HTR-8/SVneo (cell line): ENCODE measurements around the gene TMED5.

Experiments used
- DNase-seq: peaks from one replicate; pipeline ENCODE4 v3.0.0; 2011; ENCODE audit warnings: low spot score, mixed read lengths; ENCODE audit not compliant: insufficient read length
- FAIRE-seq: peaks from 2 replicates; lab custom pipeline; 2011; peaks lifted over from hg19 to GRCh38; lab: Jason Lieb, UNC

Gene TMED5

GRCh38 chr1:93129507-93130099 is 50.6 kb downstream of the TMED5 start:
- FAIRE-seq = no peak

GRCh38 chr1:93124556-93125355 is 55.5 kb downstream of the TMED5 start:
- DNase-seq (no peak), FAIRE-seq (no peak)

More at GRCh38 chr1:93129507-93130099, 50.6 kb downstream of the TMED5 start:
- DNase-seq = no peak

DNA sequence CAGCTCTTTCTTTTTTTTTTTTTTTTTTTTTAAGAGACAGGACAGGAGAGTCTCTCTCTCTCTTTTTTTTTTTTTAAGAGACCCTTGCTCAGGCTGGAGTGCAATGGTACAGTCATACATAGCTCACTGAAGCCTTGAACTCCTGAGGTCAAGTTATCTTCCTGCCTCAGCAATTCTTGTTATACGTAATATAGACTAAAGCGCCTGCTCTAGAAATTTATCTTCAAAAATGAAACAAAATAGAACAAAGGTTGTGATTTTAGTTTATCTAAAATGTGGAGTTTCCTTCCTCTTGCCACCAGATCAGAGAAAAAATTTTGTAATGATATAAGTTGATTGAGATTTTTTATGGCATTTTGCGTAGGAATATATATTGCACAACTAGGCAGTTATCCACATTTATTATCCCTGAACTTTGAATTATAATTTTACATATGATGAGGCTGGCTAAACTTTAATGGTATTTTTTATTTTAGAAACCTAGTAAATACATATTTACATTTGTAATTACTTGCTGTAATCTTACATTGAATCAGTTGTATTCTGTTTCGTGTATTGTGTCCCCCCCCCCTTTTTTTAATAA is 56.9 kb downstream of the TMED5 start:
- FAIRE-seq (no peak), DNase-seq (no peak)

DNA sequence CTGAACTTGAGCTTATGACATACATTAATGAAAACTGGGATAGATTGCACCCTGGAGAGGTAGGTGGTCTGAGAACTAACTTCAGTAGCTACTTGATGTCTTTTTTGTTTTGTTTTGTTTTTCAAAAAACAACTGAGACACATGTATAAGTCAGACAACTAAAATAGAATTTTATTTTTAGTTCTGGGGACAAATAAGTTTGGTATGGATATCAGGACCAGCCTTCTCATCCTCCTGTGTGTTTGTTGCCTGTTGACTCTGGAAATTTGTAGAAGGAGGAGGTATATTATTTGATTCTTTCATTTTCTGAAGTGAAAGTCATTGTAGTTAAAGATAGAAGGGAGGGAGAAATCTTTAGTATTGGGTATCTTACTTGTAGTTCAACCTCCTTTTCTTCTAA is 59.6 kb downstream of the TMED5 start:
- FAIRE-seq = no peak

DNA sequence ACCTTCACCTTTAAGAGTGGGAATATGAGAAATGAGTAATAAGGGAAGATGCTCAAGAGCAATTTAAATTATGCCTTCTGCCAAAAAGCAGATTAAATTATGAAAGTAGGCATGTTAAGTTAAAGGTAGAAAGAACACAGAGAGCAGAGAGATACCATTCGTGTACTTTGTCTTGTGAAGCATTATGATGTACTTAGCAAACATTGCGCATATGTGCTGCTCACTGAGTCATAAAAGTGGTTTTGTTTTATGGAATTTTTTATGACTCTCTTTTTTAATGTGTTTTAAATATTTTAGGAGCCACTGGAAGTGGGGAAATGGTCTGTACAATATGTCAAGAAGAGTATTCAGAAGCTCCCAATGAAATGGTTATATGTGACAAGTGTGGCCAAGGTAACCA is 65.8 kb downstream of the TMED5 start:
- no peak for FAIRE-seq
- DNase-seq = no peak

More for the DNA sequence above, 59.6 kb downstream of the TMED5 start:
- DNase-seq = no peak

- no peak for FAIRE-seq
- DNase-seq = no peak
Measured at GRCh38 chr1:93113127-93113526, 67.1 kb downstream of the TMED5 start.

DNA sequence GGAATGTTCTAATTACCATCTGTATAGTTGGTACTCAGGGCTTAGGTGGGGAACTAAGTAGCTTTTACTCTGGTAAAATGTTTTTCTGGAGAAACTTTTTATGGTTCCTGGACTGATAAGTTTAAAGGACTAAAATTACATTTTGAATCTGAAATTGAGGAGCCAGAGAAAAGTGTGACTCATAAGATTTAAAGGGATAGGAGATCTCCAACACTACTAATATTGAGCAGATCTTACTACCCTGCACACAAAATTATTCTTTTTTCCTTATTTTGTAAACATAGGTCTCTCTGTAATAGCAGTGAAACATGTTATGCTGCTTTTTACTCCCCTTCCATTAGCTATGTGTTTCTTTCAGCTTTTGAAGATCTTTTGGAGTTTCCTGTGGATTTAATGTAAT is 68.7 kb downstream of the TMED5 start:
- DNase-seq (no peak), FAIRE-seq (no peak)

DNA sequence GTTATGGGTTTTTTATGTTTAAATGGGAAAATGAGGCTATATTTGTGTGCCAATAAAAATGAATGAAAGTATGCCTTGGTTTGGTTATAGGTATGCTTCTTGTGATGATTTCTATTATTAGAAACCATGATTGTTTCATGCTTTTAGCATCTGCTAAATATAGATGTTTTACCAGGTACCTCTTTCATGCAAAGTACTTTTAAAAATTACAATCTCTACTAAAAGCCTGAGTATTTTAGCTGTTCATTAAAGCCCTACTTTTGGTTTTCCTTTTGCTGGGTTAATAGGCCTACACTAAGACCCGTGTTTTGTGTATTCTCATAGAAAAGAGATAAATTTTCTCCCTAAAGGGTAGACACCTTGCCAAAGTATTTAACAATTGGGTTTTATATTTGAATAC is 69.1 kb downstream of the TMED5 start:
- no peak for FAIRE-seq
- no peak for DNase-seq

DNA sequence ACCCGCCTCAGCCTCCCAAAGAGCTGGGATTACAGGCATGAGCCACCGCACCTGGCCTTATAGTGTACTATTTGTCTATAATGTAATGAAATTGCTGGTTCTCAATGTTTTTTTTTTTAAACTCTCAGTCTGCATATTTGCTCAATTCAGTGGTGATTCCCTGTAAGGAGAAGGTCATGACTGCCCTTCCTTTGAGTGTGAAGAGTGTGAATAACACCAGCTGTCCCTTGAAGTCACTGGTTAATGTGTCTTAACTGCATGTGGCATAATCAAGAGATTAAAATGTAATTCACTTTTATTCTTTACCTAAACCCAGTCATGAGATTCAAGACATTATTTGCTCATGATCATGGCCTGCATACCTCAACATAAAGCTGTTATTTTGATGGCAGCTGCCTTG is 70.6 kb downstream of the TMED5 start:
- DNase-seq = no peak

GRCh38 chr1:93108335-93108734 is 71.9 kb downstream of the TMED5 start:
- no peak for FAIRE-seq
- DNase-seq = no peak

More for the DNA sequence above, 70.6 kb downstream of the TMED5 start:
- no peak for FAIRE-seq

DNA sequence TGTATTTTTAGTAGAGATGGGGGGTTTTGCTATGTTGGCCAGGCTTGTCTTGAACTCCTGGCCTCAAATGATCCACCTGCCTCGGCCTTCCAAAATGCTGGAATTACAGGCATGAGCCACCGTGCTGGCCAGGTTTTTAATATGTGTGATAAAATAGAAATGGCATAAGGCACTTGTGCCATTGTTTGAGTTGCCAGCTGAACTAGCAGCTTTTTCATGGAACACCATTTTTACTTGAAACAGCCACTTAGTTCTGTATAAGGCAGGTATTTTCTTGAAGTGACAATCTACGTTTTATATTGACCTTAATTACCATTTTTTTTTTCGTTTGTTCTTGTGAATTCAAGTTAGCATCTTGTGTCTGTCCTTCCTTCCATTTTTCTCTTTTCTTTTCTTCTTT is 72.8 kb downstream of the TMED5 start:
- DNase-seq = no peak
- FAIRE-seq = no peak

DNA sequence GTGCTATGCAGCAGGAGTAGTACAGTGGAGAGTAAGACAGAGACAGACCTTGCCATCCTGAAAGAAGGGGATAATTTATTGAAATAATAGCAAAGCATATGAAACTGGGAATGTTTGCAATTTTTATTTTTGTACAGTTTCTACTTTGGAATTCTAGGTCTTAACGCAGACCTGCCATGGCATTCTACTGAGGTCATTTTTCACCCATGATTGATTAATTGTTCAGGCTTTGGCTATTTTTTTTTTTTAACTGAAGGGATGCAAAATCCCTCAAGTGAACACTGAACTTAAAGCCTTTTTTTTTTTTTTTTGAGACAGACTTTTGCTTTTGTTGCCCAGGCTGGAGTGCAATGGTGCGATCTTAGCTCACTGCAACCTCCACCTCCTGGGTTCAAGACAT is 74.0 kb downstream of the TMED5 start:
- DNase-seq (no peak), FAIRE-seq (no peak)

- DNase-seq = no peak
- FAIRE-seq = no peak
Measured at GRCh38 chr1:93102142-93102541, 78.1 kb downstream of the TMED5 start.
